Lung (tissue), 13 donors: ENCODE data around the gene UBE2H. TPM values are rescaled to one million over a fixed set of nuclear protein-coding genes. Genes with fewer than 3 reads are reported as not detected.
A peak's percentile ranks its signal among the peaks of the same experiment; 100 is the strongest.

ENCODE experiments used
- ATAC-seq: fragments of 200-7000 bp; cut with Tn5 transposase; one replicate; pipeline ENCODE4 v1.9.1; 2020; ENCODE audit warnings: moderate number of reproducible peaks; ENCODE audit not compliant: insufficient read depth, low FRiP score
- DNase-seq, 3 donors: peaks; one replicate each; pipeline ENCODE4 v3.0.0-alpha.2; 2013 to 2017
- H3K27ac ChIP-seq, 2 donors: one replicate each; pipeline ENCODE4 v1.5.1; 2013; ENCODE audit warnings: mild to moderate bottlenecking in 2 of 2, moderate library complexity in 2 of 2, control low read depth in 1 of 2, inconsistent platforms in 1 of 2, low read depth in 1 of 2, low read length in 1 of 2
- H3K27me3 ChIP-seq, 3 donors: one replicate each; pipeline ENCODE4 v1.5.1; 2013; ENCODE audit warnings: low read length in 2 of 3; ENCODE audit not compliant: control insufficient read depth in 3 of 3, insufficient read depth in 3 of 3
- H3K36me3 ChIP-seq, 4 donors: one replicate each; pipeline ENCODE4 v1.5.1; 2013; ENCODE audit warnings: low read length in 4 of 4, mild to moderate bottlenecking in 1 of 4, moderate library complexity in 1 of 4; ENCODE audit not compliant: control insufficient read depth in 4 of 4, insufficient read depth in 4 of 4
- H3K4me1 ChIP-seq, 5 donors: one replicate each; pipeline ENCODE4 v1.5.1; 2013; ENCODE audit warnings: low read length in 5 of 5, mild to moderate bottlenecking in 2 of 5, moderate library complexity in 1 of 5; ENCODE audit not compliant: control insufficient read depth in 5 of 5, insufficient read depth in 5 of 5
- H3K4me3 ChIP-seq: one replicate; pipeline ENCODE4 v1.5.1; 2013; ENCODE audit warnings: mild to moderate bottlenecking, control low read depth, moderate library complexity
- H3K9ac ChIP-seq, 2 donors: one replicate each; pipeline ENCODE4 v1.5.1; 2013; ENCODE audit warnings: low read length in 2 of 2, control low read depth in 1 of 2; ENCODE audit not compliant: insufficient read depth in 1 of 2
- H3K9me3 ChIP-seq, 4 donors: one replicate each; pipeline ENCODE4 v1.5.1; 2013; ENCODE audit warnings: low read length in 3 of 4, mild to moderate bottlenecking in 1 of 4, moderate library complexity in 1 of 4; ENCODE audit not compliant: control insufficient read depth in 4 of 4, insufficient read depth in 3 of 4
- CTCF ChIP-seq: IDR thresholded peaks from 2 replicates; pipeline ENCODE4 v1.5.1; 2012; ENCODE audit warnings: mild to moderate bottlenecking; ENCODE audit errors: control extremely low read depth, extremely low read depth
- WGBS, 2 donors: extraction: QIAGEN DNeasy Blood & Tissue Kit; methylation state at CpG; one replicate each; pipeline ENCODE4 v1.1.7; 2013; 5-methylcytosine and 5-hydroxymethylcytosine counted together
- polyA plus RNA-seq, 2 donors: library from polyadenylated mRNA; stranded (reverse); fragments of 200-250 nt; gene quantifications; one replicate each; pipeline ENCODE4 v1.2.1, GENCODE V29; 2013
- small RNA-seq: library from RNA; depleted of rRNA; stranded (forward); fragments of <200 nt; gene quantifications from one replicate; pipeline ENCODE3, GENCODE V24; 2014; ENCODE audit warnings: low replicate concordance
- total RNA-seq, 2 donors: library from RNA; depleted of rRNA in 1 of 2; stranded (reverse); fragments of >200 nt in 1 of 2; gene quantifications; one replicate each; pipeline ENCODE4 v1.2.1, GENCODE V29; 2014 to 2021
- donor health status: control.
- donor health status: control.
- donor health status: Bipolar disorder and iron deficiency.
- donor health status: healthy.
- donor health status: DM: yes; HTN: yes; CAD: no.

UBE2H gene
- total and polyA plus RNA-seq, 4 donors: 23.0 to 102 (median 49.7) TPM

GRCh38 chr7:129781928-129782817 lies 170.6 kb downstream of the UBE2H start:
- H3K4me3 ChIP-seq: no peak overlapping the region
- 3 to 4% methylated on average over 67 to 73 of the region's 73 CpGs for WGBS, 2 donors
- peaks cover 5 to 83% (median 72%) of the 10 kb centered on the region in 3 donors for H3K27me3 ChIP-seq

GRCh38 chr7:129780974-129781927 lies 171.5 kb downstream of the UBE2H start:
- Histone ChIP-seq H3K27ac (no peak overlapping the region), H3K9me3 (no peaks in the 10 kb centered on the region), H3K9ac (no peak overlapping the region), H3K4me1 (peaks cover 0 to 38% (median 6%) of the 10 kb centered on the region in 5 donors), H3K27me3 (peaks cover 5 to 80% (median 71%) of the 10 kb centered on the region in 3 donors), H3K36me3 (no peaks in the 10 kb centered on the region), H3K4me3 (no peak overlapping the region)
- 3 to 4% methylated on average over 48 to 55 of the region's 55 CpGs for WGBS, 2 donors
- DNase-seq: peak in 1 of 3 donors; percentile 3
- TF ChIP-seq CTCF: no peak
- ATAC-seq: no peak

More at GRCh38 chr7:129781928-129782817, 170.6 kb downstream of the UBE2H start:
- Histone ChIP-seq H3K27ac (no peak overlapping the region), H3K9me3 (no peaks in the 10 kb centered on the region), H3K4me1 (peaks cover 0 to 38% (median 6%) of the 10 kb centered on the region in 5 donors), H3K9ac (no peak overlapping the region), H3K36me3 (no peaks in the 10 kb centered on the region)
- ATAC-seq (no peak), DNase-seq (peak in 1 of 3 donors; percentile 6)
- no peak for TF ChIP-seq CTCF

Small RNA genes within 50 kb of the gene (small RNA-seq; reads per million reads assigned to genes)
- gene RF00019: not detected

Other genes starting within 250 kb of the UBE2H start
- gene ZC3HC1, start 98.4 kb upstream of the UBE2H start, total RNA-seq: 10 to 100 TPM; 11.8 to 13.2 TPM
- gene ZC3HC1, start 98.4 kb upstream of the UBE2H start, polyA plus RNA-seq: 10 to 100 TPM in 1 of 2 donors, 1 to 10 TPM in 1; 10.0 to 11.6 TPM
- gene KLHDC10, start 117.6 kb upstream of the UBE2H start, total RNA-seq: 10 to 100 TPM; 37.4 to 56.9 TPM
- gene KLHDC10, start 117.6 kb upstream of the UBE2H start, polyA plus RNA-seq: 10 to 100 TPM; 10.4 to 12.8 TPM